Adrenal gland (tissue), 12 donors: ENCODE measurements around the gene MID1. TPM values are rescaled to one million over a fixed set of nuclear protein-coding genes. Genes with fewer than 3 reads are reported as not detected.

Experiments used
- DNase-seq, 7 donors: peaks; one replicate each; pipeline ENCODE4 v3.0.0-alpha.2; 2019 to 2020
- H3K27ac ChIP-seq, 5 donors: fragments of 200-600 bp; sonication (generic) in 4 of 5; 1 replicate in 3 of 5; 2 replicates in 2 of 5; pipeline versions ENCODE4 v1.5.1 to v1.8.0; 2016 to 2020; ENCODE audit warnings: mild to moderate bottlenecking in 1 of 5
- H3K27me3 ChIP-seq: fragments of 200-600 bp; 2 replicates; pipeline ENCODE4 v1.8.0; 2021
- H3K36me3 ChIP-seq, 2 donors: fragments of 200-600 bp; replicated peaks in 1 of 2; 1 replicate in 1 of 2; 2 replicates in 1 of 2; pipeline versions ENCODE4 v1.5.1 to v1.8.0; 2018 to 2022
- H3K4me1 ChIP-seq, 2 donors: fragments of 200-600 bp; replicated peaks in 1 of 2; 1 replicate in 1 of 2; 2 replicates in 1 of 2; pipeline versions ENCODE4 v1.5.1 to v1.8.0; 2018 to 2021
- H3K4me3 ChIP-seq, 4 donors: fragments of 200-600 bp; sonication (generic) in 3 of 4; one replicate each; pipeline ENCODE4 v1.5.1; 2016 to 2018
- H3K9me3 ChIP-seq, 3 donors: fragments of 200-600 bp; sonication (generic) in 1 of 3; replicated peaks in 1 of 3; 1 replicate in 2 of 3; 2 replicates in 1 of 3; pipeline versions ENCODE4 v1.5.1 to v1.8.0; 2016 to 2021
- POLR2A ChIP-seq, 2 donors: fragments of 450-650 bp; IDR thresholded peaks; one replicate each; pipeline ENCODE4 v1.6.1; 2017; ENCODE audit warnings: antibody characterized with exemption in 2 of 2, mild to moderate bottlenecking in 2 of 2, moderate library complexity in 1 of 2
- WGBS, 4 donors: extraction: QIAGEN DNeasy Blood & Tissue Kit in 2 of 4; methylation state at CpG; one replicate each; pipeline versions ENCODE4 v1.1.5 to v1.1.7; 2013 to 2017; 5-methylcytosine and 5-hydroxymethylcytosine counted together
- intact Hi-C, 2 donors: fragments of 100-400 bp; cut with DNase I; formaldehyde crosslinking; loops; one replicate each; pipeline versions ENCODE4 v1.14.1 to v1.15.0; 2022 to 2023
- polyA plus RNA-seq, 3 donors: library from polyadenylated mRNA; stranded (reverse); fragments of 200-250 nt in 2 of 3; fragments of 350-450 nt in 1 of 3; fragmentation: Illumina TruSeq in 1 of 3; extraction: RNeasy Lipid Tissue Mini Kit (QIAGEN cat#74804) in 1 of 3; gene quantifications; one replicate each; pipeline ENCODE4 v1.2.3, GENCODE V29; 2013 to 2014
- total RNA-seq, 9 donors: library from RNA; depleted of rRNA in 4 of 9; stranded (reverse); fragments of >200 nt in 4 of 9; fragments of 120-200 nt in 1 of 9; fragmentation: NEBNext Ultra II Directional in 1 of 9; extraction: Animal tissue kit (Norgen Biotek cat#: 25700) in 1 of 9; gene quantifications; one replicate each; pipeline versions ENCODE4 v1.1.0 to v1.2.4, GENCODE V29; 2013 to 2023
- TF ChIP-seq, protein P1 (sequence below), 6 experiments: fragments of 450-650 bp in 4 of 6; fragments of 200-600 bp in 2 of 6; sonication (generic) in 1 of 6; IDR thresholded peaks; 1 replicate in 5 of 6; 2 replicates in 1 of 6; pipeline versions ENCODE4 v1.5.1 to v1.8.0; 2016 to 2021; ENCODE audit warnings: antibody characterized with exemption in 6 of 6, mild to moderate bottlenecking in 2 of 6, moderate library complexity in 1 of 6
- donor health status: healthy with polysubstance abuse.
- donor health status: Bipolar disorder and iron deficiency.
- donor health status: DM: yes; HTN: yes; CAD: no.
- donor health status: DM: no; HTN: no; CAD: no.
- donor health status: DM: no; HTN: no; CAD: no.
- donor health status: DM: yes; HTN: yes; CAD: no.

The MID1 gene
- total and polyA plus RNA-seq, 12 donors = 3.6 to 19.4 (median 7.7) TPM

DNA sequence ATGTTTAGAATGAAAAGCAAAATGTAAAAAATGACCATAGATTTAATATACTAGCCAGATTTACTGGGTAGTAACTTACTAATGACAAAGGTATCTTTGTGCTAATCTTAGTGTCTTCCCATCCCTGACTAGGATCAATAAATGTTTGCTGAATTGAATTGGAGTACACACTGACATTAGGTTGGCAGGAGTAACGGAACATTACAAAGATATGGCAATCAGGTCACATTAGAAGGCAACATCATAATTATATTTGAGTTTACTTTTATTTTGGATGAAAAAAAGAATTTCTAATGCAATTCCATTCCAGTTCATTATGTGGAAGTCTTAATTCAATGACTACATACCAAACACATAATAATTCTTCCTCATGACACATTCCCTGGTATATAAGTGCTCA, 77.8 kb downstream of the MID1 start:
- no peak for TF ChIP-seq POLR2A (IDR thresholded peaks at IDR 0.05)
- TF ChIP-seq, protein P1, sequence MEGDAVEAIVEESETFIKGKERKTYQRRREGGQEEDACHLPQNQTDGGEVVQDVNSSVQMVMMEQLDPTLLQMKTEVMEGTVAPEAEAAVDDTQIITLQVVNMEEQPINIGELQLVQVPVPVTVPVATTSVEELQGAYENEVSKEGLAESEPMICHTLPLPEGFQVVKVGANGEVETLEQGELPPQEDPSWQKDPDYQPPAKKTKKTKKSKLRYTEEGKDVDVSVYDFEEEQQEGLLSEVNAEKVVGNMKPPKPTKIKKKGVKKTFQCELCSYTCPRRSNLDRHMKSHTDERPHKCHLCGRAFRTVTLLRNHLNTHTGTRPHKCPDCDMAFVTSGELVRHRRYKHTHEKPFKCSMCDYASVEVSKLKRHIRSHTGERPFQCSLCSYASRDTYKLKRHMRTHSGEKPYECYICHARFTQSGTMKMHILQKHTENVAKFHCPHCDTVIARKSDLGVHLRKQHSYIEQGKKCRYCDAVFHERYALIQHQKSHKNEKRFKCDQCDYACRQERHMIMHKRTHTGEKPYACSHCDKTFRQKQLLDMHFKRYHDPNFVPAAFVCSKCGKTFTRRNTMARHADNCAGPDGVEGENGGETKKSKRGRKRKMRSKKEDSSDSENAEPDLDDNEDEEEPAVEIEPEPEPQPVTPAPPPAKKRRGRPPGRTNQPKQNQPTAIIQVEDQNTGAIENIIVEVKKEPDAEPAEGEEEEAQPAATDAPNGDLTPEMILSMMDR (IDR thresholded peaks at IDR 0.05) = no peak
- H3K36me3 ChIP-seq = no peaks in the 10 kb centered on the region
- 84 to 100% (median 91%) methylated on average over 1 of the region's 1 CpG for WGBS, 4 donors

DNA sequence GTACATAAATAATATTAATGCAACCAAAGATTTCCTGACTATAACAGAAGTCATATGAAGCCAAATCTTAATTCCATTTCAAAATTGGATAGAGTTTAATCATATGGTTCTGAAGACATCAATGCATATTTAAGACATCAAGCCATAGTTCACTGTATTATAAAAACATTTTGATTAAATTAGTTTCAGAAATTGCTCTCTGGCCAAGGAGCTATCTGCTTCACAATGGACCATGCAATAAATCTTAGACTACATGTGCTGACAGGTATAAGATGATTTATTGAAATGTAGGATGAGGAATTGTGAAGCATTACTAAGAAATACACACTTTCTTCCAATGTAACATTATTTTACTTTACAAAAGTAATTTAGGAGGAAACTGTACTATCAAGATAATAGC, 81.6 kb downstream of the MID1 start:
- no peak for DNase-seq
- Histone ChIP-seq H3K9me3 (no peaks in the 10 kb centered on the region), H3K4me3 (no peak overlapping the region), H3K4me1 (no peaks in the 10 kb centered on the region), H3K36me3 (no peaks in the 10 kb centered on the region), H3K27me3 (no peaks in the 10 kb centered on the region), H3K27ac (no peak overlapping the region)
- TF ChIP-seq, protein P1 (IDR thresholded peaks at IDR 0.05) = no peak
- no peak for TF ChIP-seq POLR2A (IDR thresholded peaks at IDR 0.05)
- intact Hi-C loops = no loop called here

More for the DNA sequence above, 77.8 kb downstream of the MID1 start:
- intact Hi-C loops = no loop called here
- Histone ChIP-seq H3K27ac (no peak overlapping the region), H3K9me3 (no peaks in the 10 kb centered on the region), H3K4me1 (no peaks in the 10 kb centered on the region), H3K27me3 (no peaks in the 10 kb centered on the region), H3K4me3 (no peak overlapping the region)
- no peak for DNase-seq

DNA sequence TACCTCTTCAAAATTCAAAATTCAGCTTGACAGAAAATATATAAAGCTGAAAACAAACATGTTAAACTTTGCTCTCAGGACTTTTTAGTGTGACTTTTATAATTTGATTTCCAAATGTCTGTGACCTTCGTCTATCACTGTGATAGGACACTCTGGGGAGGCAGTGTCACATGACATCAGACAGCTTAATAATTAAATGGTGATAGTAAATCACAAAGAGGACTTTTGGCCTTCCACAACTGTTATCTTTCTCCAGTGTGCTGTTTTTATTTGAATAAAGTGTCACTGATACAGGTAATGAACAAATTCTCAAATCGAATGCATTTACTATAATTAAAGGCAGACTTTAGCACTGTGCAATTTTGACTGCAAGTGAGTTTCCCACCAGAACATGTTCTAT, 83.1 kb downstream of the MID1 start:
- Histone ChIP-seq H3K4me1 (no peaks in the 10 kb centered on the region), H3K27ac (no peak overlapping the region), H3K27me3 (no peaks in the 10 kb centered on the region), H3K36me3 (no peaks in the 10 kb centered on the region), H3K4me3 (no peak overlapping the region), H3K9me3 (no peaks in the 10 kb centered on the region)
- TF ChIP-seq, protein P1 (IDR thresholded peaks at IDR 0.05) = no peak
- TF ChIP-seq POLR2A (IDR thresholded peaks at IDR 0.05) = no peak
- intact Hi-C loops = no loop called here
- no peak for DNase-seq
- WGBS, 4 donors = 66 to 88% (median 74%) methylated on average over 2 of the region's 2 CpGs

DNA sequence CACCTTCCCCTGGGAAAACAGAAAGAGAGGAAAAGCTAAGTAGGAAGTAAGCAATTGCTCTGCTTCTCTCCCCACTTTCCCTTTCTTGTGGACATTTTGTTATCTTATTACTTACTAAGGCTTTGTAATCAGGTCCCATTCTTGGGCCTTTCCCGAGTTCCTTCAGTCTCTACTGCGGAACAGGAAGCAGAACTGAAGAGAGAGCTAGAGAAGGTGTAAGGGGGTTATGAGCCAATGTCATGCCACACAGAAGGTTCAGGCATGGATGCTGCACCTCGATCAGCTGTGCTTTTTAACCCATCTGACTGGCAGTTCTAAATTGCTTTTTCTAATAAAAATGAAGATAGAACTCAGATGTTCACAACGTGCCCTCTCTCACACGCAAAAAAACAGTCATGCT, 83.6 kb downstream of the MID1 start:
- Histone ChIP-seq H3K27me3 (no peaks in the 10 kb centered on the region), H3K4me3 (no peak overlapping the region), H3K36me3 (no peaks in the 10 kb centered on the region), H3K27ac (no peak overlapping the region), H3K9me3 (no peaks in the 10 kb centered on the region), H3K4me1 (no peaks in the 10 kb centered on the region)
- 67 to 82% (median 72%) methylated on average over 5 of the region's 5 CpGs for WGBS, 4 donors
- no peak for TF ChIP-seq POLR2A (IDR thresholded peaks at IDR 0.05)
- TF ChIP-seq, protein P1 (IDR thresholded peaks at IDR 0.05) = no peak
- intact Hi-C loops = no loop called here
- DNase-seq = no peak
